ENCODE results near the gene ARFGEF3. TPM values are rescaled to one million over a fixed set of nuclear protein-coding genes. Genes with fewer than 3 reads are reported as not detected.

ARFGEF3 gene
- total RNA-seq, 5 donors from 2014 or later (not counting 1 experiment from before 2014, with no cell fraction given) = 0.09 to 0.12 (median 0.10) TPM; not detected in 2

DNA sequence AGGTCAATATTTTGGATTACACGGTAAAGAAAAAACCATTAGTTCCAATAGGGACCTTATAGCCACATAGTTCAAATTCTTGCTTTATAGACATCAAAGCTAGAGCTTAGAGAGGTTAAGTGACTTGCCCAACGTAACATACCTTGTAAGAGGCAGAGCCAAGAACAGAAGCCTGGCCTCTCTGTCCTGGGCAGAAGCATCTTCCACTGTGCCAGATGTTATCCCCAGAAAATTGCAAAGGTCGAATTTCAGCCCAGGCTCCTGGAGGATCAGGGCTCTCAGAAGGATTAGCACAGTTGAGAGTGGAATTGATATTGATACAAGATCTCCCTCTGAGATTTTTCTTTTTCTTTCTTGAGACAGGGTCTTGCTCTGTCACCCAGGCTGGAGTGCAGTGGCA, 222.0 kb downstream of the ARFGEF3 start:
- no peaks in the 10 kb centered on the region for H3K4me1 Mint-ChIP-seq
- CTCF ChIA-PET = no interaction called here
- POLR2A ChIA-PET = no interaction called here
- WGBS (ENCODE audit: insufficient coverage) = 65% methylated on average over 2 of the region's 3 CpGs
- no peak overlapping the region for H3K4me3 Mint-ChIP-seq
- Histone ChIP-seq H3K4me1 (ENCODE audit: control insufficient read depth in 1 of 2, extremely low read depth in 1 of 2, insufficient read depth in 2 of 2, low read length in 2 of 2) (no peaks in the 10 kb centered on the region), H3K9me3 (no peaks in the 10 kb centered on the region), H3K36me3 (ENCODE audit: control insufficient read depth in 2 of 2, extremely low read depth in 1 of 2, insufficient read depth in 1 of 2, low read length in 1 of 2) (no peaks in the 10 kb centered on the region), H3K4me3 (ENCODE audit: control insufficient read depth in 1 of 2, extremely low read depth in 1 of 2, low read length in 1 of 2) (no peak overlapping the region), H3K27ac (ENCODE audit: low read length) (no peak overlapping the region), H3K27me3 (replicated peaks in 1 of 2; ENCODE audit: control insufficient read depth in 2 of 2, extremely low read depth in 1 of 2, insufficient read depth in 2 of 2, low read length in 1 of 2) (peaks cover 0 to 16% of the 10 kb centered on the region in 2 experiments)
- ATAC-seq (replicated peaks in 1 of 4) (no peak), DNase-seq (no peak)
- H3K27ac Mint-ChIP-seq = no peak overlapping the region
- H3K36me3 Mint-ChIP-seq = no peaks in the 10 kb centered on the region
- H3K27me3 Mint-ChIP-seq = peaks cover 6 to 11% of the 10 kb centered on the region in 2 donors
- no peaks in the 10 kb centered on the region for H3K9me3 Mint-ChIP-seq

DNA sequence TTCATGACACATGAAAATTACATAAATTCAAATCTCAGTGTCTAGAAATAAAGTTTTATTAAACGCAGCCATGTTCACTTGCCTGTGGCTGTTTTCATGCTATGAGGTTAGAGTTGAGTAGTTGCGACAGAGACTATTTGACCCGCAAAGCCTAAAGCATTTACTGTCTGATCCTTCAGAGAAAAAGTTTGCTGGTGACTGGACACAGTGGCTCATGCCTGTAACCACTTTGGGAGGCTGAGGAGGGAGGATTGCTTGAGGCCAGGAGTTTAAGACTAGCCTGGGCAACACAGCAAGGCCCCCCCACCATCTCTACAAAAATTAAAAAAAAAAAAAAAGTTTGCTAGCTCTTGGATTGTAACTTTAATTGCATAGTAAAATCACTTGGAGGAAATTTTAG, 225.2 kb downstream of the ARFGEF3 start:
- ChIA-PET POLR2A (interaction anchor here in 1 of 2 donors (0.6 kb wide), 1 partner anchor 19 kb away, joined by 3 read pairs; no protein-coding TSS in a partner anchor), CTCF (no interaction called here)
- Mint-ChIP-seq H3K4me3 (no peak overlapping the region), H3K27me3 (peaks cover 16 to 18% of the 10 kb centered on the region in 2 donors), H3K9me3 (no peaks in the 10 kb centered on the region), H3K36me3 (no peaks in the 10 kb centered on the region), H3K27ac (no peak overlapping the region), H3K4me1 (no peaks in the 10 kb centered on the region)
- H3K27ac ChIP-seq (ENCODE audit: low read length) = no peak overlapping the region
- DNase-seq (no peak), ATAC-seq (replicated peaks in 1 of 4) (no peak)
- no peak overlapping the region for H3K4me3 ChIP-seq (ENCODE audit: control insufficient read depth in 1 of 2, extremely low read depth in 1 of 2, low read length in 1 of 2)
- H3K4me1 ChIP-seq (ENCODE audit: control insufficient read depth in 1 of 2, extremely low read depth in 1 of 2, insufficient read depth in 2 of 2, low read length in 2 of 2) = no peaks in the 10 kb centered on the region
- no peaks in the 10 kb centered on the region for H3K9me3 ChIP-seq
- 100% methylated on average over 2 of the region's 3 CpGs for WGBS (ENCODE audit: insufficient coverage)
- H3K27me3 ChIP-seq (replicated peaks in 1 of 2; ENCODE audit: control insufficient read depth in 2 of 2, extremely low read depth in 1 of 2, insufficient read depth in 2 of 2, low read length in 1 of 2) = peaks cover 0 to 12% of the 10 kb centered on the region in 2 experiments
- H3K36me3 ChIP-seq (ENCODE audit: control insufficient read depth in 2 of 2, extremely low read depth in 1 of 2, insufficient read depth in 1 of 2, low read length in 1 of 2) = no peaks in the 10 kb centered on the region

DNA sequence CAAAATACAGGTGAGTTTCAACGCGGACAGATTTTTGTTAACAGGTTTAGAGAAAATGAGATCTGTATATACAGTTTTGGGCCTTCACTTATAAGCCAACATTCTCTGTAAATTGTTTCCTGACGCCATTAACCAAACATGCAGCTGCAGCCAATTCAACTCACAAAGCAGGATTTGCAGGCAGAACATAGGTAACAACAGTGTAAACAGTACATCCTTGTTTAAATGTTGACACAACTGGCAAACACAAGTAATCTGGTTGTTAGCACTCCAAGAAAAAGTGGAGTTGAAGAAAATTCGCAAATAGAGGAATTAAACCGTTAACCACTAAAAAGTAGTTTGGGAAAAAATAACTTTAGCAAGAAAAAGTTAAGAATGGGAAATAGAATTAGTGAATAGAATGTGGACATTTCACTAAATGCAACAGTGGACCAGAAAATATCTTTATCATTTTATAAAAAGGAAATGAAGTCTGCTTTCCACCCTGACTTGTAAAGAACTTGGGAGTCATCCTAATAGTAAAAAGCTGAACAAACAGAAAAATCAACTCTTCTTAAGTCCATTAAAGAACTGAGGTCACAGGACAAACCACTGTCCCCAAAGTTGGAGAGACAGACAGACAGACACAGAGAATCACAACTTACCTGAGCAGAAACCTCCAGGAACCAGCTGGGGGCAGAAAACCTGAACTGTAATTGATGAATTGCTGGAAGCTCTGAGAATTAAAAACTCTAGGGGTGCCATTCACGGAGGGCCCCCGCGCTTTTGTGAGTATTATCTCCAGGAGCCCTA, 226.0 kb downstream of the ARFGEF3 start:
- no peak for DNase-seq
- ATAC-seq (replicated peaks in 1 of 4) = no peak
- Mint-ChIP-seq H3K4me3 (no peak overlapping the region), H3K4me1 (no peaks in the 10 kb centered on the region), H3K36me3 (no peaks in the 10 kb centered on the region), H3K9me3 (no peaks in the 10 kb centered on the region), H3K27me3 (peaks cover 16% of the 10 kb centered on the region in 2 donors), H3K27ac (no peak overlapping the region)
- WGBS (ENCODE audit: insufficient coverage) = no CpG with 5 or more reads among the region's 8 CpGs
- Histone ChIP-seq H3K4me1 (ENCODE audit: control insufficient read depth in 1 of 2, extremely low read depth in 1 of 2, insufficient read depth in 2 of 2, low read length in 2 of 2) (no peaks in the 10 kb centered on the region), H3K27ac (ENCODE audit: low read length) (no peak overlapping the region), H3K9me3 (no peaks in the 10 kb centered on the region), H3K36me3 (ENCODE audit: control insufficient read depth in 2 of 2, extremely low read depth in 1 of 2, insufficient read depth in 1 of 2, low read length in 1 of 2) (no peaks in the 10 kb centered on the region), H3K4me3 (ENCODE audit: control insufficient read depth in 1 of 2, extremely low read depth in 1 of 2, low read length in 1 of 2) (no peak overlapping the region), H3K27me3 (replicated peaks in 1 of 2; ENCODE audit: control insufficient read depth in 2 of 2, extremely low read depth in 1 of 2, insufficient read depth in 2 of 2, low read length in 1 of 2) (peaks cover 0 to 7% of the 10 kb centered on the region in 2 experiments)
- POLR2A ChIA-PET = interaction anchor here in 1 of 2 donors (0.6 kb wide), 1 partner anchor 18 kb away, joined by 3 read pairs; no protein-coding TSS in a partner anchor
- CTCF ChIA-PET = interaction anchor here in 1 of 2 donors (0.6 kb wide), 1 partner anchor 14 kb away, joined by 3 read pairs; no protein-coding TSS in a partner anchor

DNA sequence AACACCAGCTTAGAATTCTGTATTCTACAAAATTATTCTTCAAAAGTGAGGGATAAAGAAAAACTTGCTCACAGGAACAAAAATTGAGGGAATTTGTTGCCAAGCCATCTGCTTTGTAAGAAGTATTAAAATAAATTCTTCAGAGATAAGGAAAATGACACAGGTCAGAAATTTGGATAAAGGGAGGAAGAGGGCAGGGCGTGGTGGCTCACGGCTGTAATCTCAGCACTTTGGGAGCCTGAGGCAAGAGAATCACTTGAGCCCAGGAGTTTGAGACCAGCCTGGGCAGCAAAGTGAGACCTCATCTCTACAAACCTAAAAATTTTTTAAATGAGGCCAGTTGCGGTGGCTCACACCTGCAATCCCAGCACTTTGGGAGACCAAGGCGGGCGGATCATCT, 227.8 kb downstream of the ARFGEF3 start:
- Histone ChIP-seq H3K9me3 (no peaks in the 10 kb centered on the region), H3K27ac (ENCODE audit: low read length) (no peak overlapping the region), H3K4me1 (ENCODE audit: control insufficient read depth in 1 of 2, extremely low read depth in 1 of 2, insufficient read depth in 2 of 2, low read length in 2 of 2) (no peaks in the 10 kb centered on the region), H3K27me3 (replicated peaks in 1 of 2; ENCODE audit: control insufficient read depth in 2 of 2, extremely low read depth in 1 of 2, insufficient read depth in 2 of 2, low read length in 1 of 2) (peaks cover 0 to 3% of the 10 kb centered on the region in 2 experiments), H3K4me3 (ENCODE audit: control insufficient read depth in 1 of 2, extremely low read depth in 1 of 2, low read length in 1 of 2) (no peak overlapping the region), H3K36me3 (ENCODE audit: control insufficient read depth in 2 of 2, extremely low read depth in 1 of 2, insufficient read depth in 1 of 2, low read length in 1 of 2) (no peaks in the 10 kb centered on the region)
- no peak for ATAC-seq (replicated peaks in 1 of 4)
- H3K4me3 Mint-ChIP-seq = no peak overlapping the region
- no peaks in the 10 kb centered on the region for H3K4me1 Mint-ChIP-seq
- CTCF ChIA-PET = no interaction called here
- POLR2A ChIA-PET = no interaction called here
- DNase-seq = no peak
- H3K9me3 Mint-ChIP-seq = no peaks in the 10 kb centered on the region
- no peak overlapping the region for H3K27ac Mint-ChIP-seq
- H3K36me3 Mint-ChIP-seq = no peaks in the 10 kb centered on the region
- 100% methylated on average over 3 of the region's 5 CpGs for WGBS (ENCODE audit: insufficient coverage)
- H3K27me3 Mint-ChIP-seq = peaks cover 11 to 16% of the 10 kb centered on the region in 2 donors

Other genes with a start within 250 kb of the ARFGEF3 start
- gene PERP, start 54.5 kb upstream of the ARFGEF3 start, total RNA-seq = 1 to 10 TPM in 4 of 5 donors, under 1 TPM in 1; 0.80 to 6.2 (median 2.4) TPM
- not detected for gene PBOV1, start 56.6 kb downstream of the ARFGEF3 start, total RNA-seq
- not detected for gene SMIM28, start 216.0 kb downstream of the ARFGEF3 start, total RNA-seq
- 10 to 100 TPM; 18.8 to 54.0 (median 45.7) TPM for gene HEBP2, start 242.3 kb downstream of the ARFGEF3 start, total RNA-seq